Neutrophil (primary cell): ENCODE measurements around the gene LAMC2.

ENCODE experiments used
- H3K27ac ChIP-seq: fragments of 200-600 bp; sonication (generic); 2 replicates; pipeline ENCODE4 v1.5.1; 2016; ENCODE audit warnings: mild to moderate bottlenecking, moderate library complexity
- H3K27me3 ChIP-seq: fragments of 200-600 bp; sonication (generic); 2 replicates; pipeline ENCODE4 v1.6.0; 2016; ENCODE audit warnings: mild to moderate bottlenecking
- H3K36me3 ChIP-seq: fragments of 200-600 bp; sonication (generic); 2 replicates; pipeline ENCODE4 v1.5.1; 2017
- H3K4me1 ChIP-seq, 2 experiments: fragments of 200-600 bp in 1 of 2; sonication (generic) in 1 of 2; 1 replicate in 1 of 2; 2 replicates in 1 of 2; pipeline versions ENCODE4 v1.5.1 to v1.6.1; 2013 to 2016; ENCODE audit warnings: low read depth in 1 of 2, low read length in 1 of 2, mild to moderate bottlenecking in 1 of 2, moderate library complexity in 1 of 2; ENCODE audit not compliant: control insufficient read depth in 1 of 2, insufficient read depth in 1 of 2
- H3K4me3 ChIP-seq, 2 experiments: fragments of 200-600 bp in 1 of 2; sonication (generic) in 1 of 2; 1 replicate in 1 of 2; 2 replicates in 1 of 2; pipeline ENCODE4 v1.5.1; 2013 to 2016; ENCODE audit warnings: low read depth in 1 of 2, low read length in 1 of 2, mild to moderate bottlenecking in 1 of 2, moderate library complexity in 1 of 2
- H3K9me3 ChIP-seq: fragments of 200-600 bp; sonication (generic); 2 replicates; pipeline ENCODE4 v1.5.1; 2016
- TF ChIP-seq, protein P1 (sequence below): fragments of 200-600 bp; sonication (generic); IDR thresholded peaks from 2 replicates; pipeline ENCODE4 v1.5.1; 2016; ENCODE audit warnings: antibody characterized with exemption

LAMC2 gene

DNA sequence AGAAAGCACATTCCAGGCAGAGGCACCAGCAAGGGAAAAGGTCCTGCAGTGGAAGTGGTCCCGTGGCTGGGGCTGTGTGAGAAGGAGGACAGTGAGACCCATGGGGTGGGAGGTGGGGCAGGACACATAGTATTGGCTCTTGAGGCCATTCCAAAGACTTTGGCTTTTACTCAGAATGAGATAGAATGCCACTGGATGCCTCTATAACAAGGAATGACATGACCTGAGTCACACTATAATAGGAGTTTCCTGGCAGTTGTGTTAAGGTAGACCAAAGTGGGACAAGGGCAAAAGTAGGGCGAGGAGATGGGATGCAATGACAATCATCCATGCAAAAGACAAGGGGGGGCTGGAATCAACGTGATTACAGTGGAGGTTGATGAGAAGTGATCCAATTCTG is 24.7 kb upstream of the LAMC2 start:
- Histone ChIP-seq H3K9me3 (no peaks in the 10 kb centered on the region), H3K27ac (no peak overlapping the region), H3K4me3 (no peak overlapping the region), H3K27me3 (peaks cover 3% of the 10 kb centered on the region), H3K4me1 (no peaks in the 10 kb centered on the region), H3K36me3 (no peaks in the 10 kb centered on the region)
- TF ChIP-seq, protein P1, sequence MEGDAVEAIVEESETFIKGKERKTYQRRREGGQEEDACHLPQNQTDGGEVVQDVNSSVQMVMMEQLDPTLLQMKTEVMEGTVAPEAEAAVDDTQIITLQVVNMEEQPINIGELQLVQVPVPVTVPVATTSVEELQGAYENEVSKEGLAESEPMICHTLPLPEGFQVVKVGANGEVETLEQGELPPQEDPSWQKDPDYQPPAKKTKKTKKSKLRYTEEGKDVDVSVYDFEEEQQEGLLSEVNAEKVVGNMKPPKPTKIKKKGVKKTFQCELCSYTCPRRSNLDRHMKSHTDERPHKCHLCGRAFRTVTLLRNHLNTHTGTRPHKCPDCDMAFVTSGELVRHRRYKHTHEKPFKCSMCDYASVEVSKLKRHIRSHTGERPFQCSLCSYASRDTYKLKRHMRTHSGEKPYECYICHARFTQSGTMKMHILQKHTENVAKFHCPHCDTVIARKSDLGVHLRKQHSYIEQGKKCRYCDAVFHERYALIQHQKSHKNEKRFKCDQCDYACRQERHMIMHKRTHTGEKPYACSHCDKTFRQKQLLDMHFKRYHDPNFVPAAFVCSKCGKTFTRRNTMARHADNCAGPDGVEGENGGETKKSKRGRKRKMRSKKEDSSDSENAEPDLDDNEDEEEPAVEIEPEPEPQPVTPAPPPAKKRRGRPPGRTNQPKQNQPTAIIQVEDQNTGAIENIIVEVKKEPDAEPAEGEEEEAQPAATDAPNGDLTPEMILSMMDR: no peak

DNA sequence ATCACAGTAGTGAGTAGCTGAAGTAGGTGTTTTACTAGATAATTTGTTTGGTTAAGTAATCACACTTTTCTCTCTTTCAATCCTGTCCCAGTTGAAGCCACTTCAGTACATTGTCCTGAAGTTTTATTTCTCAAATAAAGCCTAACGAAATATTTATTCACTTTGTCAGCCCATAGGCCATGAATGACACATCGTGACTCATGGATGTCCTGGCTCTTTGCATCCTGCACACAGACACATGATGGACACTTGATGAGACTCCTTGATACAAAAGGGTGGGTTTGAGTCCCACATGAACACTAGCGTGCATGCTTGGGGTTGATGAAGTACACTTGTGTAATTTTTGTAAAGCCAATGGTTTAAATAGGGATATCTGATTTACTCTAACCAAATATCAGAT is 22.7 kb upstream of the LAMC2 start:
- Histone ChIP-seq H3K27me3 (no peaks in the 10 kb centered on the region), H3K4me3 (no peak overlapping the region), H3K27ac (no peak overlapping the region), H3K9me3 (no peaks in the 10 kb centered on the region), H3K4me1 (no peaks in the 10 kb centered on the region), H3K36me3 (no peaks in the 10 kb centered on the region)
- TF ChIP-seq, protein P1: no peak

DNA sequence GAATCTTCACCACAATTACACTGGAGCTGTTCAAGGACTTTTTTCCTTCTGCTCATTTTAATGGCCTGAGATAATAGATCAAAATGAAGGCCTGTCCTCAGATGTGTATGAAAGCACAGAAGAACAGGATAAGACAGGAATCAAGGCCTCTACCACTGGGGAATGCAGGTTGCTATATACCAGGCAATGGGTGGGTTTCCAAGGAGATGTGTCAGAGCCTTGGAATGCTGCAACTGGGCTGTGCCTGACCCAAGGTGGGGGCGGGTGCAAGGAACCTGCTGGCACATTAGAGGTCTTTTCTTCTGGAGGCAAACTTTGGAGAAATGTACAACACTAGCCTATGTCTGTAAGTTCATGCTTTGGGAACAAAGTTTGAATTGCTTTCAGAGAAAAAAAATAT is 21.7 kb upstream of the LAMC2 start:
- no peaks in the 10 kb centered on the region for H3K36me3 ChIP-seq
- TF ChIP-seq, protein P1: no peak
- H3K4me1 ChIP-seq: no peaks in the 10 kb centered on the region
- no peaks in the 10 kb centered on the region for H3K27me3 ChIP-seq
- no peak overlapping the region for H3K27ac ChIP-seq
- H3K4me3 ChIP-seq: no peak overlapping the region
- H3K9me3 ChIP-seq: no peaks in the 10 kb centered on the region

GRCh38 chr1:183164963-183165362 is 21.1 kb upstream of the LAMC2 start:
- TF ChIP-seq, protein P1: no peak
- H3K27ac ChIP-seq: no peak overlapping the region
- no peaks in the 10 kb centered on the region for H3K36me3 ChIP-seq
- no peak overlapping the region for H3K4me3 ChIP-seq
- no peaks in the 10 kb centered on the region for H3K4me1 ChIP-seq
- H3K27me3 ChIP-seq: no peaks in the 10 kb centered on the region
- H3K9me3 ChIP-seq: no peaks in the 10 kb centered on the region

GRCh38 chr1:183165456-183165855 is 20.6 kb upstream of the LAMC2 start:
- Histone ChIP-seq H3K4me3 (no peak overlapping the region), H3K4me1 (no peaks in the 10 kb centered on the region), H3K27me3 (no peaks in the 10 kb centered on the region), H3K27ac (no peak overlapping the region), H3K36me3 (no peaks in the 10 kb centered on the region), H3K9me3 (no peaks in the 10 kb centered on the region)
- TF ChIP-seq, protein P1: no peak

DNA sequence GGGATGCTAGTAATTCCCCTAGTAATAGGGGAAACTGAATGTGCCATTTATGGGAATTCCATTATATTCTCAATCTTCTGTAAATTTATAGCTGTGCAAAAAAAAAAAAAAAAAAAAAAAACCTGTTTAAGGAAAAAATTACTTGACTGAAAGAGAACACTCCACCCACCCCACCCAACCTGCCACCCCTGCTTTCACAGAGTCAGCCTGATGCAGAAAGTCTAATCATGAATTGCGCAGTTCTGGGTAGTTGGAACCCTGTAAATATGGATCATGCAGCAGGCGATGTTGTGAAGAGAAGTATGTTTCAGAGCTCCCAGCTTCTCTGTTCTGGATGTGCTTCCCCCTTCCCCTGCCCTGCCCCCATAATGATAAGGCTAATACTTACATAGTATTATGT is 19.6 kb upstream of the LAMC2 start:
- Histone ChIP-seq H3K4me3 (no peak overlapping the region), H3K27ac (no peak overlapping the region), H3K36me3 (no peaks in the 10 kb centered on the region), H3K9me3 (no peaks in the 10 kb centered on the region), H3K4me1 (no peaks in the 10 kb centered on the region), H3K27me3 (peaks cover 4% of the 10 kb centered on the region)
- TF ChIP-seq, protein P1: no peak
